ENCODE measurements around the gene RASIP1.

DNA sequence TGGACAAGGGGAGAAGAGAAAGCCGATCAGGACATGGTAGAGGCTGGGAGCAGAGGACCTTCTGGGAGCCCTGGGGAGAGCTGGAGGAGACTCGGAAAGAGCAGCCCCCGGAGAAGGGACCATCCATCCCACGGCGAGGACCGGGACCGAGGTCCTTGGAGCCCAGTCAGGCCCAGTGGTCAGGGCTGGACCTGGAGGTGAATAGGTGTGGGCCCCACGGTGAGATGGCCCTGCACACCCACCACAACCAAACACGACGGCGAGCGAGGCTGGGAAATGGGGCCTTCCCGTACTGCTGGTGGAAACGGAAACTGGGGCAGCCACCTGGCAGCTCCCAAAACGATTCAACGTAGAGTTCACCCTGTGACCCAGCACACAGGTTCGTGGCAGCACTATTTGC lies 63.9 kb downstream of the RASIP1 start:
- TF ChIP-seq, protein P1, sequence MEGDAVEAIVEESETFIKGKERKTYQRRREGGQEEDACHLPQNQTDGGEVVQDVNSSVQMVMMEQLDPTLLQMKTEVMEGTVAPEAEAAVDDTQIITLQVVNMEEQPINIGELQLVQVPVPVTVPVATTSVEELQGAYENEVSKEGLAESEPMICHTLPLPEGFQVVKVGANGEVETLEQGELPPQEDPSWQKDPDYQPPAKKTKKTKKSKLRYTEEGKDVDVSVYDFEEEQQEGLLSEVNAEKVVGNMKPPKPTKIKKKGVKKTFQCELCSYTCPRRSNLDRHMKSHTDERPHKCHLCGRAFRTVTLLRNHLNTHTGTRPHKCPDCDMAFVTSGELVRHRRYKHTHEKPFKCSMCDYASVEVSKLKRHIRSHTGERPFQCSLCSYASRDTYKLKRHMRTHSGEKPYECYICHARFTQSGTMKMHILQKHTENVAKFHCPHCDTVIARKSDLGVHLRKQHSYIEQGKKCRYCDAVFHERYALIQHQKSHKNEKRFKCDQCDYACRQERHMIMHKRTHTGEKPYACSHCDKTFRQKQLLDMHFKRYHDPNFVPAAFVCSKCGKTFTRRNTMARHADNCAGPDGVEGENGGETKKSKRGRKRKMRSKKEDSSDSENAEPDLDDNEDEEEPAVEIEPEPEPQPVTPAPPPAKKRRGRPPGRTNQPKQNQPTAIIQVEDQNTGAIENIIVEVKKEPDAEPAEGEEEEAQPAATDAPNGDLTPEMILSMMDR (tag by site-specific recombination; IDR thresholded peaks at IDR 0.05): no peak
- TF ChIP-seq ZNF585B (tag by site-specific recombination; IDR thresholded peaks at IDR 0.05) (no peak), BCL11A (tag by site-specific recombination; IDR thresholded peaks at IDR 0.05; ENCODE audit: low read depth) (no peak), ZNF302 (tag by site-specific recombination; IDR thresholded peaks at IDR 0.05; ENCODE audit: low read depth) (no peak), ZSCAN30 (tag by site-specific recombination; IDR thresholded peaks at IDR 0.05) (no peak), YY1 (tag by site-specific recombination; IDR thresholded peaks at IDR 0.05) (no peak), SALL2 (tag by site-specific recombination; IDR thresholded peaks at IDR 0.05; ENCODE audit: borderline replicate concordance) (no peak), ZNF239 (tag by site-specific recombination; IDR thresholded peaks at IDR 0.05) (no peak), ZNF776 (tag by site-specific recombination; IDR thresholded peaks at IDR 0.05; ENCODE audit: borderline replicate concordance) (no peak)
- TF ChIP-seq, protein P2, sequence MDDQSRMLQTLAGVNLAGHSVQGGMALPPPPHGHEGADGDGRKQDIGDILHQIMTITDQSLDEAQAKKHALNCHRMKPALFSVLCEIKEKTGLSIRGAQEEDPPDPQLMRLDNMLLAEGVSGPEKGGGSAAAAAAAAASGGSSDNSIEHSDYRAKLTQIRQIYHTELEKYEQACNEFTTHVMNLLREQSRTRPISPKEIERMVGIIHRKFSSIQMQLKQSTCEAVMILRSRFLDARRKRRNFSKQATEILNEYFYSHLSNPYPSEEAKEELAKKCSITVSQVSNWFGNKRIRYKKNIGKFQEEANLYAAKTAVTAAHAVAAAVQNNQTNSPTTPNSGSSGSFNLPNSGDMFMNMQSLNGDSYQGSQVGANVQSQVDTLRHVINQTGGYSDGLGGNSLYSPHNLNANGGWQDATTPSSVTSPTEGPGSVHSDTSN (CRISPR knock-in tag; IDR thresholded peaks at IDR 0.05): no peak
- TF ChIP-seq, protein P3, sequence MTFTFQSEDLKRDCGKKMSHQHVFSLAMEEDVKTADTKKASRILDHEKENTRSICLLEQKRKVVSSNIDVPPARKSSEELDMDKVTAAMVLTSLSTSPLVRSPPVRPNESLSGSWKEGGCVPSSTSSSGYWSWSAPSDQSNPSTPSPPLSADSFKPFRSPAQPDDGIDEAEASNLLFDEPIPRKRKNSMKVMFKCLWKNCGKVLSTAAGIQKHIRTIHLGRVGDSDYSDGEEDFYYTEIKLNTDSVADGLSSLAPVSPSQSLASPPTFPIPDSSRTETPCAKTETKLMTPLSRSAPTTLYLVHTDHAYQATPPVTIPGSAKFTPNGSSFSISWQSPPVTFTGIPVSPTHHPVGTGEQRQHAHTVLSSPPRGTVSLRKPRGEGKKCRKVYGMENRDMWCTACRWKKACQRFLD (tag by site-specific recombination; IDR thresholded peaks at IDR 0.05): no peak
- TF ChIP-seq, protein P4, sequence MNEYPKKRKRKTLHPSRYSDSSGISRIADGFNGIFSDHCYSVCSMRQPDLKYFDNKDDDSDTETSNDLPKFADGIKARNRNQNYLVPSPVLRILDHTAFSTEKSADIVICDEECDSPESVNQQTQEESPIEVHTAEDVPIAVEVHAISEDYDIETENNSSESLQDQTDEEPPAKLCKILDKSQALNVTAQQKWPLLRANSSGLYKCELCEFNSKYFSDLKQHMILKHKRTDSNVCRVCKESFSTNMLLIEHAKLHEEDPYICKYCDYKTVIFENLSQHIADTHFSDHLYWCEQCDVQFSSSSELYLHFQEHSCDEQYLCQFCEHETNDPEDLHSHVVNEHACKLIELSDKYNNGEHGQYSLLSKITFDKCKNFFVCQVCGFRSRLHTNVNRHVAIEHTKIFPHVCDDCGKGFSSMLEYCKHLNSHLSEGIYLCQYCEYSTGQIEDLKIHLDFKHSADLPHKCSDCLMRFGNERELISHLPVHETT (tag by site-specific recombination; IDR thresholded peaks at IDR 0.05): no peak
- TF ChIP-seq, protein P5, sequence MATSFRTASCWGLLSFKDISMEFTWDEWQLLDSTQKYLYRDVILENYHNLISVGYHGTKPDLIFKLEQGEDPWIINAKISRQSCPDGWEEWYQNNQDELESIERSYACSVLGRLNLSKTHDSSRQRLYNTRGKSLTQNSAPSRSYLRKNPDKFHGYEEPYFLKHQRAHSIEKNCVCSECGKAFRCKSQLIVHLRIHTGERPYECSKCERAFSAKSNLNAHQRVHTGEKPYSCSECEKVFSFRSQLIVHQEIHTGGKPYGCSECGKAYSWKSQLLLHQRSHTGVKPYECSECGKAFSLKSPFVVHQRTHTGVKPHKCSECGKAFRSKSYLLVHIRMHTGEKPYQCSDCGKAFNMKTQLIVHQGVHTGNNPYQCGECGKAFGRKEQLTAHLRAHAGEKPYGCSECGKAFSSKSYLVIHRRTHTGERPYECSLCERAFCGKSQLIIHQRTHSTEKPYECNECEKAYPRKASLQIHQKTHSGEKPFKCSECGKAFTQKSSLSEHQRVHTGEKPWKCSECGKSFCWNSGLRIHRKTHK (tag by site-specific recombination; IDR thresholded peaks at IDR 0.05): no peak
- TF ChIP-seq, protein P6, sequence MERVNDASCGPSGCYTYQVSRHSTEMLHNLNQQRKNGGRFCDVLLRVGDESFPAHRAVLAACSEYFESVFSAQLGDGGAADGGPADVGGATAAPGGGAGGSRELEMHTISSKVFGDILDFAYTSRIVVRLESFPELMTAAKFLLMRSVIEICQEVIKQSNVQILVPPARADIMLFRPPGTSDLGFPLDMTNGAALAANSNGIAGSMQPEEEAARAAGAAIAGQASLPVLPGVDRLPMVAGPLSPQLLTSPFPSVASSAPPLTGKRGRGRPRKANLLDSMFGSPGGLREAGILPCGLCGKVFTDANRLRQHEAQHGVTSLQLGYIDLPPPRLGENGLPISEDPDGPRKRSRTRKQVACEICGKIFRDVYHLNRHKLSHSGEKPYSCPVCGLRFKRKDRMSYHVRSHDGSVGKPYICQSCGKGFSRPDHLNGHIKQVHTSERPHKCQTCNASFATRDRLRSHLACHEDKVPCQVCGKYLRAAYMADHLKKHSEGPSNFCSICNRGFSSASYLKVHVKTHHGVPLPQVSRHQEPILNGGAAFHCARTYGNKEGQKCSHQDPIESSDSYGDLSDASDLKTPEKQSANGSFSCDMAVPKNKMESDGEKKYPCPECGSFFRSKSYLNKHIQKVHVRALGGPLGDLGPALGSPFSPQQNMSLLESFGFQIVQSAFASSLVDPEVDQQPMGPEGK (tag by site-specific recombination; IDR thresholded peaks at IDR 0.05): no peak
